ENCODE results near the gene LRRC41.

DNA sequence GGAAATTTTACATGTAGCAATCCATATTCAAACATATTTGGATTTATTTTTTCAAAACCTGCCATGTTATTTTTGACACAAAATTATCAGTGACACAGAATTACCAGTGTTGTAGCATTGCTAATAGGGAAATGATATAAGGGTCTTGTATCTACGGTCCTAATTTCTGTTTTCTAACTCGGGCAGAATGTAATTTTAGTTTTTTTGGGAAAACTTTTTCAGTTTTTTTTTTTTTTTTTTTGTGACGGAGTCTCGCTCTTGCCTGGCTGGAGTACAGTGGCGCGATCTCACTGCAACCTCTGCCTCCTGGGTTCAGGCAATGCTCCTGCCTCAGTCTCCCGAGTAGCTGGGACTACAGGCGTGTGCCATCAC lies 2.7 kb upstream of the LRRC41 start:
- TF ChIP-seq GATA2 (IDR thresholded peaks at IDR 0.05; ENCODE audit: low read depth, low read length) = no peak
- TF ChIP-seq GATA3 (IDR thresholded peaks at IDR 0.05; ENCODE audit: low read depth, low read length) = no peak
